IMR-90 (cell line): ENCODE results near the gene LUC7L. TPM values are rescaled to one million over a fixed set of nuclear protein-coding genes. Genes with fewer than 3 reads are reported as not detected.
A peak's percentile ranks its signal among the peaks of the same experiment; 100 is the strongest.
"Not testable (repeated sequence)": the region's sequence is repeated elsewhere in the genome, so short reads cannot be mapped to it uniquely, and the experiment has no call there.

Source experiments
- ATAC-seq: fragments of 200-7000 bp; cut with Tn5 transposase; 2 replicates; pipeline ENCODE4 v1.9.1; 2020; ENCODE audit warnings: low read depth, mild to moderate bottlenecking, moderate library complexity
- BruUV-seq: library from RNA; stranded (reverse); fragments of 400-500 nt; replicated peaks from 2 replicates; lab custom pipeline; 2021; lab: Mats Ljungman, UMichigan
- CTCF ChIA-PET: fragments of 300-600 bp; formaldehyde crosslinking; extraction: SDS; loops from one replicate; lab custom pipeline; 2021; ENCODE audit warnings: antibody characterized with exemption; lab: Yijun Ruan, JAX
- POLR2A ChIA-PET: fragments of 300-600 bp; sonication (Branson Sonifier 250); formaldehyde crosslinking; loops from one replicate; lab custom pipeline; 2022; ENCODE audit warnings: antibody characterized with exemption; ENCODE audit not compliant: unreplicated experiment; lab: Charles Lee
- DNase-seq: peaks from one replicate; pipeline ENCODE4 v3.0.0; 2013
- H2AFZ ChIP-seq: replicated peaks from 2 replicates; pipeline ENCODE3; 2013; ENCODE audit warnings: low read length, mild to moderate bottlenecking; ENCODE audit not compliant: poor library complexity
- H2AK5ac ChIP-seq: 2 replicates; pipeline ENCODE4 v1.6.1; 2013; ENCODE audit warnings: low read depth, low read length, inconsistent platforms
- H2AK9ac ChIP-seq: replicated peaks from 2 replicates; pipeline ENCODE3; 2013; ENCODE audit warnings: mild to moderate bottlenecking, low read depth, low read length, moderate library complexity; ENCODE audit not compliant: poor library complexity
- H2BK120ac ChIP-seq: 2 replicates; pipeline ENCODE4 v1.6.1; 2013; ENCODE audit warnings: low read depth, low read length, inconsistent platforms
- H2BK15ac ChIP-seq: 3 replicates; pipeline ENCODE4 v1.6.1; 2013; ENCODE audit warnings: low read depth, low read length, inconsistent platforms
- H2BK20ac ChIP-seq: 2 replicates; pipeline ENCODE4 v1.6.1; 2013; ENCODE audit warnings: low read depth, mild to moderate bottlenecking, inconsistent platforms, low read length, moderate library complexity
- H2BK5ac ChIP-seq: 2 replicates; pipeline ENCODE4 v1.6.1; 2013; ENCODE audit warnings: mild to moderate bottlenecking, low read depth, low read length, inconsistent platforms; ENCODE audit not compliant: poor library complexity, severe bottlenecking
- H3K14ac ChIP-seq: replicated peaks from 2 replicates; pipeline ENCODE4 v1.6.1; 2013; ENCODE audit warnings: low read depth, low read length, inconsistent platforms
- H3K18ac ChIP-seq: 2 replicates; pipeline ENCODE4 v1.6.1; 2013; ENCODE audit warnings: low read depth, low read length, control low read depth
- H3K23ac ChIP-seq: 2 replicates; pipeline ENCODE4 v1.6.1; 2013; ENCODE audit warnings: low read depth, low read length, inconsistent platforms
- H3K27ac ChIP-seq: 2 replicates; pipeline ENCODE4 v1.5.1; 2013; ENCODE audit warnings: mild to moderate bottlenecking, control low read depth, low read length; ENCODE audit not compliant: insufficient read depth
- H3K27me3 ChIP-seq: 2 replicates; pipeline ENCODE4 v1.6.1; 2013; ENCODE audit warnings: low read length; ENCODE audit not compliant: control insufficient read depth, insufficient read depth
- H3K36me3 ChIP-seq: 2 replicates; pipeline ENCODE4 v1.6.1; 2013; ENCODE audit warnings: low read length, mixed read lengths; ENCODE audit not compliant: control insufficient read depth, insufficient read depth
- H3K4ac ChIP-seq: 2 replicates; pipeline ENCODE4 v1.6.1; 2013; ENCODE audit warnings: low read depth, low read length, inconsistent platforms
- H3K4me1 ChIP-seq: 2 replicates; pipeline ENCODE4 v1.6.1; 2013; ENCODE audit warnings: low read length, mixed read lengths; ENCODE audit not compliant: control insufficient read depth, insufficient read depth
- H3K4me2 ChIP-seq: 2 replicates; pipeline ENCODE4 v1.6.1; 2013; ENCODE audit warnings: low read depth, mild to moderate bottlenecking, control low read depth, low read length, moderate library complexity
- H3K4me3 ChIP-seq: 2 replicates; pipeline ENCODE4 v1.5.1; 2013; ENCODE audit warnings: low read depth, mild to moderate bottlenecking, control low read depth, low read length, moderate library complexity; ENCODE audit not compliant: insufficient read depth
- H3K56ac ChIP-seq: 2 replicates; pipeline ENCODE4 v1.6.1; 2013; ENCODE audit warnings: low read length, inconsistent platforms; ENCODE audit not compliant: insufficient read depth; ENCODE audit errors: extremely low read depth
- H3K79me1 ChIP-seq, 2 experiments: 2 replicates each; pipeline ENCODE4 v1.6.1; 2013; ENCODE audit warnings: low read length in 2 of 2, inconsistent platforms in 1 of 2, low read depth in 1 of 2
- H3K9ac ChIP-seq: 2 replicates; pipeline ENCODE4 v1.6.1; 2013; ENCODE audit warnings: low read depth, low read length, control low read depth
- H3K9me1 ChIP-seq: 2 replicates; pipeline ENCODE4 v1.6.1; 2013; ENCODE audit warnings: low read length, inconsistent platforms; ENCODE audit not compliant: insufficient read depth
- H3K9me3 ChIP-seq: 2 replicates; pipeline ENCODE4 v1.6.1; 2013; ENCODE audit warnings: low read length; ENCODE audit not compliant: control insufficient read depth, insufficient read depth
- H4K20me1 ChIP-seq: 2 replicates; pipeline ENCODE4 v1.6.1; 2013; ENCODE audit warnings: low read length, inconsistent platforms; ENCODE audit not compliant: insufficient read depth
- H4K5ac ChIP-seq: 2 replicates; pipeline ENCODE4 v1.6.1; 2013; ENCODE audit warnings: mild to moderate bottlenecking, low read depth, low read length, control low read depth
- H4K8ac ChIP-seq, 2 experiments: 2 replicates each; pipeline ENCODE4 v1.6.1; 2013; ENCODE audit warnings: low read depth in 2 of 2, low read length in 2 of 2, control low read depth in 1 of 2, inconsistent platforms in 1 of 2
- H4K91ac ChIP-seq: 2 replicates; pipeline ENCODE4 v1.6.1; 2013; ENCODE audit warnings: low read depth, low read length, inconsistent platforms; ENCODE audit not compliant: insufficient read depth
- MAFK ChIP-seq: IDR thresholded peaks from 2 replicates; pipeline ENCODE4 v1.6.1; 2012; ENCODE audit warnings: low read depth, low read length, improper control_type of control experiment
- MXI1 ChIP-seq: IDR thresholded peaks from 2 replicates; pipeline ENCODE4 v1.6.1; 2012; ENCODE audit warnings: low read depth, mild to moderate bottlenecking, low read length, moderate library complexity, borderline replicate concordance
- WGBS, 2 experiments: methylation state at CpG; one replicate each; pipeline versions ENCODE4 v1.1.5 to v1.1.7; 2013; ENCODE audit warnings: missing lambda C conversion rate in 2 of 2; ENCODE audit not compliant: insufficient read length in 1 of 2; ENCODE audit errors: extremely low coverage in 2 of 2; 5-methylcytosine and 5-hydroxymethylcytosine counted together
- dilution Hi-C: fragments of 300-500 bp; cut with HindIII; formaldehyde crosslinking; loops from one replicate; pipeline ENCODE4 v1.14.3; 2018; ENCODE audit warnings: low sequenced_read_pairs; ENCODE audit not compliant: unreplicated experiment
- in situ Hi-C: fragments of 300-500 bp; cut with MboI; formaldehyde crosslinking; loops from 3 replicates; pipeline ENCODE4 v1.14.3; 2019; ENCODE audit warnings: low sequenced_read_pairs, inconsistent platforms, mixed read lengths
- intact Hi-C: fragments of 100-400 bp; cut with micrococcal nuclease; formaldehyde crosslinking; loops from 2 replicates; pipeline ENCODE4 v1.10.0; 2022
- polyA plus RNA-seq, 3 experiments: library from polyadenylated mRNA; depleted of rRNA; stranded (reverse); fragments of >200 nt; gene quantifications; 2 replicates each; pipeline ENCODE4 v1.2.3, GENCODE V29; 2012; ENCODE audit warnings: low replicate concordance in 1 of 3
- total RNA-seq: library from RNA; depleted of rRNA; stranded (reverse); fragments of >200 nt; gene quantifications from 2 replicates; pipeline ENCODE4 v1.2.3, GENCODE V29; 2012

LUC7L gene
- total and polyA plus RNA-seq, 2 of the 4 experiments (the other 2 are of a cell fraction), result 21.5 to 55.6 TPM

DNA sequence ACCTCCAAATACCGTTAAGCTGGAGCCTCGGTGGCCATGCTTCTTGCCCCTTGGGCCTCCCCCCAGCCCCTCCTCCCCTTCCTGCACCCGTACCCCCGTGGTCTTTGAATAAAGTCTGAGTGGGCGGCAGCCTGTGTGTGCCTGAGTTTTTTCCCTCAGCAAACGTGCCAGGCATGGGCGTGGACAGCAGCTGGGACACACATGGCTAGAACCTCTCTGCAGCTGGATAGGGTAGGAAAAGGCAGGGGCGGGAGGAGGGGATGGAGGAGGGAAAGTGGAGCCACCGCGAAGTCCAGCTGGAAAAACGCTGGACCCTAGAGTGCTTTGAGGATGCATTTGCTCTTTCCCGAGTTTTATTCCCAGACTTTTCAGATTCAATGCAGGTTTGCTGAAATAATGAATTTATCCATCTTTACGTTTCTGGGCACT lies 51.8 kb downstream of the LUC7L start:
- BruUV-seq, result no TSS peak
- H3K18ac ChIP-seq, result no peak overlapping the region
- H3K36me3 ChIP-seq, result no peaks in the 10 kb centered on the region
- H4K8ac ChIP-seq, result no peak overlapping the region
- H3K23ac ChIP-seq, result no peak overlapping the region
- H3K79me1 ChIP-seq, result no peaks in the 10 kb centered on the region
- DNase-seq, result peak; percentile 25
- H2BK20ac ChIP-seq, result no peak overlapping the region
- H2AFZ ChIP-seq, result no peak overlapping the region
- H2AK9ac ChIP-seq, result no peak overlapping the region
- no peak overlapping the region for H2BK120ac ChIP-seq
- POLR2A ChIA-PET, result no interaction called here
- dilution Hi-C loops, result no loop called here
- H4K5ac ChIP-seq, result no peak overlapping the region
- no peak overlapping the region for H4K91ac ChIP-seq
- peaks cover 5% of the 10 kb centered on the region; the same call in 1 of the 2 replicates for H3K4me1 ChIP-seq
- H3K14ac ChIP-seq, result no peak overlapping the region
- CTCF ChIA-PET, result no interaction called here
- no peak overlapping the region for H2BK5ac ChIP-seq
- H3K9me3 ChIP-seq, result 0 out of 2 replicates have a peak, but pooled peaks cover 2% of the 10 kb centered on the region
- H3K4ac ChIP-seq, result no peak overlapping the region
- H3K4me2 ChIP-seq, result no peak overlapping the region
- H4K20me1 ChIP-seq, result peaks cover 18% of the 10 kb centered on the region
- in situ Hi-C loops, result no loop called here
- H3K9me1 ChIP-seq, result no peaks in the 10 kb centered on the region
- H3K4me3 ChIP-seq, result no peak overlapping the region
- H2BK15ac ChIP-seq, result no peak overlapping the region
- no peak for TF ChIP-seq MAFK
- peak; percentile 40; the same call in 1 of the 2 replicates for TF ChIP-seq MXI1
- H3K9ac ChIP-seq, result no peak overlapping the region
- H3K27me3 ChIP-seq, result peaks cover 40% of the 10 kb centered on the region
- no peak overlapping the region for H3K27ac ChIP-seq
- ATAC-seq, result no peak
- no peak overlapping the region for H2AK5ac ChIP-seq
- H3K56ac ChIP-seq, result no peak overlapping the region
- 0% methylated on average over 1 of the region's 13 CpGs; no CpG with 5 or more reads in 1 of the 2 experiments for WGBS, 2 experiments
- intact Hi-C loops, result no loop called here

DNA sequence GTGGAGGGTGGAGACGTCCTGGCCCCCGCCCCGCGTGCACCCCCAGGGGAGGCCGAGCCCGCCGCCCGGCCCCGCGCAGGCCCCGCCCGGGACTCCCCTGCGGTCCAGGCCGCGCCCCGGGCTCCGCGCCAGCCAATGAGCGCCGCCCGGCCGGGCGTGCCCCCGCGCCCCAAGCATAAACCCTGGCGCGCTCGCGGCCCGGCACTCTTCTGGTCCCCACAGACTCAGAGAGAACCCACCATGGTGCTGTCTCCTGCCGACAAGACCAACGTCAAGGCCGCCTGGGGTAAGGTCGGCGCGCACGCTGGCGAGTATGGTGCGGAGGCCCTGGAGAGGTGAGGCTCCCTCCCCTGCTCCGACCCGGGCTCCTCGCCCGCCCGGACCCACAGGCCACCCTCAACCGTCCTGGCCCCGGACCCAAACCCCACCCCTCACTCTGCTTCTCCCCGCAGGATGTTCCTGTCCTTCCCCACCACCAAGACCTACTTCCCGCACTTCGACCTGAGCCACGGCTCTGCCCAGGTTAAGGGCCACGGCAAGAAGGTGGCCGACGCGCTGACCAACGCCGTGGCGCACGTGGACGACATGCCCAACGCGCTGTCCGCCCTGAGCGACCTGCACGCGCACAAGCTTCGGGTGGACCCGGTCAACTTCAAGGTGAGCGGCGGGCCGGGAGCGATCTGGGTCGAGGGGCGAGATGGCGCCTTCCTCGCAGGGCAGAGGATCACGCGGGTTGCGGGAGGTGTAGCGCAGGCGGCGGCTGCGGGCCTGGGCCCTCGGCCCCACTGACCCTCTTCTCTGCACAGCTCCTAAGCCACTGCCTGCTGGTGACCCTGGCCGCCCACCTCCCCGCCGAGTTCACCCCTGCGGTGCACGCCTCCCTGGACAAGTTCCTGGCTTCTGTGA lies 52.5 kb downstream of the LUC7L start, which contains the start of gene HBA1:
TSS of gene HBA1 (plus strand) at position 204 of the 906 bp plus-strand sequence. CDS start at position 241, 37 bp downstream.
- H3K9me1 ChIP-seq, H2AFZ ChIP-seq, H3K4me2 ChIP-seq, H3K4ac ChIP-seq, H3K4me1 ChIP-seq, H3K79me1 ChIP-seq, H2BK15ac ChIP-seq, intact Hi-C loops, dilution Hi-C loops, BruUV-seq, in situ Hi-C loops, DNase-seq, H3K9ac ChIP-seq, H3K4me3 ChIP-seq, H3K56ac ChIP-seq, H2AK5ac ChIP-seq, H2AK9ac ChIP-seq, H4K8ac ChIP-seq, H3K36me3 ChIP-seq, H3K14ac ChIP-seq, H4K5ac ChIP-seq, H3K23ac ChIP-seq, H2BK5ac ChIP-seq, CTCF ChIA-PET, H3K18ac ChIP-seq, H2BK120ac ChIP-seq, H3K27ac ChIP-seq, POLR2A ChIA-PET, H2BK20ac ChIP-seq, H4K91ac ChIP-seq, H3K9me3 ChIP-seq: not testable (repeated sequence)
- peaks cover 41% of the 10 kb centered on the region for H3K27me3 ChIP-seq
- ATAC-seq, result 0 out of 2 replicates have a peak, but pooled peaks have one; percentile 3
- peaks cover 16% of the 10 kb centered on the region for H4K20me1 ChIP-seq
- WGBS, 2 experiments, result 2% methylated on average over 7 of the region's 88 CpGs; no CpG with 5 or more reads in 1 of the 2 experiments
